Parathyroid adenoma (tissue), 2 donors: ENCODE results near the gene TBC1D22A.

Experiments
- H2AFZ ChIP-seq: fragments of 300-600 bp; sonication (generic); one replicate; pipeline ENCODE4 v1.7.0; 2017; ENCODE audit warnings: antibody characterized with exemption, mild to moderate bottlenecking
- H3K27ac ChIP-seq: fragments of 300-600 bp; sonication (generic); one replicate; pipeline ENCODE4 v1.7.0; 2017
- H3K27me3 ChIP-seq: fragments of 300-600 bp; sonication (generic); one replicate; pipeline ENCODE4 v1.7.0; 2017; ENCODE audit warnings: low read length; ENCODE audit not compliant: control insufficient read depth, insufficient read depth
- H3K36me3 ChIP-seq: fragments of 300-600 bp; sonication (generic); one replicate; pipeline ENCODE4 v1.7.0; 2017; ENCODE audit warnings: low read length; ENCODE audit not compliant: control insufficient read depth, insufficient read depth
- H3K4me1 ChIP-seq: fragments of 300-600 bp; sonication (generic); one replicate; pipeline ENCODE4 v1.7.0; 2017; ENCODE audit warnings: control low read depth
- H3K4me2 ChIP-seq: fragments of 300-600 bp; sonication (generic); one replicate; pipeline ENCODE4 v1.7.0; 2017; ENCODE audit warnings: low read length
- H3K4me3 ChIP-seq: fragments of 300-600 bp; sonication (generic); one replicate; pipeline ENCODE4 v1.7.0; 2017; ENCODE audit warnings: low read depth, low read length
- H3K79me2 ChIP-seq: fragments of 300-600 bp; sonication (generic); one replicate; pipeline ENCODE4 v1.7.0; 2017; ENCODE audit warnings: control low read depth
- H3K9ac ChIP-seq: fragments of 300-600 bp; sonication (generic); one replicate; pipeline ENCODE4 v1.7.0; 2017; ENCODE audit warnings: mild to moderate bottlenecking
- H3K9me3 ChIP-seq: fragments of 300-600 bp; sonication (generic); one replicate; pipeline ENCODE4 v1.7.0; 2017; ENCODE audit warnings: low read length; ENCODE audit not compliant: control insufficient read depth
- CTCF ChIP-seq: fragments of 300-600 bp; sonication (generic); IDR thresholded peaks from one replicate; pipeline ENCODE4 v1.7.0; 2017; ENCODE audit warnings: antibody characterized with exemption, mild to moderate bottlenecking
- donor health status: primary hyperparathyroidism.

The TBC1D22A gene

GRCh38 chr22:47121791-47122190, 359.3 kb downstream of the TBC1D22A start:
- no peak overlapping the region for H3K4me2 ChIP-seq
- no peak overlapping the region for H3K27ac ChIP-seq
- H2AFZ ChIP-seq, result no peak overlapping the region
- no peak overlapping the region for H3K9ac ChIP-seq
- no peaks in the 10 kb centered on the region for H3K36me3 ChIP-seq
- no peak for TF ChIP-seq CTCF
- no peak overlapping the region for H3K4me3 ChIP-seq
- H3K27me3 ChIP-seq, result no peaks in the 10 kb centered on the region
- no peaks in the 10 kb centered on the region for H3K4me1 ChIP-seq
- H3K79me2 ChIP-seq, result no peaks in the 10 kb centered on the region
- H3K9me3 ChIP-seq, result no peaks in the 10 kb centered on the region

- no peaks in the 10 kb centered on the region for H3K79me2 ChIP-seq
- no peak overlapping the region for H3K9ac ChIP-seq
- no peaks in the 10 kb centered on the region for H3K27me3 ChIP-seq
These were observed 360.1 kb downstream of the TBC1D22A start for GRCh38 chr22:47122441-47123000.

GRCh38 chr22:47123006-47123826, 360.8 kb downstream of the TBC1D22A start:
- no peaks in the 10 kb centered on the region for H3K79me2 ChIP-seq
- no peak overlapping the region for H3K27ac ChIP-seq
- no peaks in the 10 kb centered on the region for H3K4me1 ChIP-seq
- no peak overlapping the region for H3K4me2 ChIP-seq
- no peak overlapping the region for H2AFZ ChIP-seq
- no peaks in the 10 kb centered on the region for H3K27me3 ChIP-seq
- H3K9me3 ChIP-seq, result no peaks in the 10 kb centered on the region
- H3K4me3 ChIP-seq, result no peak overlapping the region
- no peak for TF ChIP-seq CTCF
- no peak overlapping the region for H3K9ac ChIP-seq
- no peaks in the 10 kb centered on the region for H3K36me3 ChIP-seq

More at GRCh38 chr22:47122441-47123000, 360.1 kb downstream of the TBC1D22A start:
- Histone ChIP-seq H3K4me2 (no peak overlapping the region), H3K27ac (no peak overlapping the region), H2AFZ (no peak overlapping the region), H3K4me3 (no peak overlapping the region), H3K9me3 (no peaks in the 10 kb centered on the region), H3K4me1 (no peaks in the 10 kb centered on the region), H3K36me3 (no peaks in the 10 kb centered on the region)
- TF ChIP-seq CTCF, result no peak

GRCh38 chr22:47123827-47124442, 361.5 kb downstream of the TBC1D22A start:
- H3K4me3 ChIP-seq, result no peak overlapping the region
- no peak overlapping the region for H3K9ac ChIP-seq
- H3K36me3 ChIP-seq, result no peaks in the 10 kb centered on the region
- no peaks in the 10 kb centered on the region for H3K27me3 ChIP-seq
- no peak for TF ChIP-seq CTCF
- H3K27ac ChIP-seq, result no peak overlapping the region
- no peak overlapping the region for H3K4me2 ChIP-seq
- H3K9me3 ChIP-seq, result no peaks in the 10 kb centered on the region
- H3K79me2 ChIP-seq, result no peaks in the 10 kb centered on the region
- H3K4me1 ChIP-seq, result no peaks in the 10 kb centered on the region
- no peak overlapping the region for H2AFZ ChIP-seq
